MG63 (cell line): ENCODE data around the gene COPS3. TPM values are rescaled to one million over a fixed set of nuclear protein-coding genes. Genes with fewer than 3 reads are reported as not detected.

ENCODE experiments used
- DNase-seq: peaks from one replicate; pipeline ENCODE4 v3.0.0-alpha.2; 2020
- H3K27me3 ChIP-seq: fragments of 250-450 bp; sonication (Bioruptor Pico); 2 replicates; pipeline ENCODE4 v1.5.1; 2020; ENCODE audit warnings: mild to moderate bottlenecking, moderate library complexity
- H3K36me3 ChIP-seq: fragments of 250-450 bp; sonication (Bioruptor Pico); 2 replicates; pipeline ENCODE4 v1.5.1; 2020; ENCODE audit warnings: mild to moderate bottlenecking, moderate library complexity
- H3K4me3 ChIP-seq: fragments of 250-450 bp; sonication (Bioruptor Pico); 2 replicates; pipeline ENCODE4 v1.5.1; 2020; ENCODE audit warnings: mild to moderate bottlenecking, moderate library complexity
- H3K9me3 ChIP-seq: fragments of 250-450 bp; sonication (Bioruptor Pico); 2 replicates; pipeline ENCODE4 v1.5.1; 2020; ENCODE audit warnings: mild to moderate bottlenecking, moderate library complexity
- total RNA-seq: library from RNA; depleted of rRNA; stranded (reverse); fragments of >200 nt; shearing (Covaris generic); gene quantifications from 2 replicates; pipeline ENCODE4 v1.2.3, GENCODE V29; 2014; ENCODE audit warnings: low replicate concordance

Gene COPS3
- total RNA-seq, 1 experiment from 2014 or later, result 131 TPM

- no peaks in the 10 kb centered on the region for H3K36me3 ChIP-seq
- no peak overlapping the region for H3K4me3 ChIP-seq
- no peaks in the 10 kb centered on the region for H3K9me3 ChIP-seq
- no peak for DNase-seq
- H3K27me3 ChIP-seq, result no peaks in the 10 kb centered on the region
Measured at GRCh38 chr17:17214646-17215436, 66.2 kb downstream of the COPS3 start.

DNA sequence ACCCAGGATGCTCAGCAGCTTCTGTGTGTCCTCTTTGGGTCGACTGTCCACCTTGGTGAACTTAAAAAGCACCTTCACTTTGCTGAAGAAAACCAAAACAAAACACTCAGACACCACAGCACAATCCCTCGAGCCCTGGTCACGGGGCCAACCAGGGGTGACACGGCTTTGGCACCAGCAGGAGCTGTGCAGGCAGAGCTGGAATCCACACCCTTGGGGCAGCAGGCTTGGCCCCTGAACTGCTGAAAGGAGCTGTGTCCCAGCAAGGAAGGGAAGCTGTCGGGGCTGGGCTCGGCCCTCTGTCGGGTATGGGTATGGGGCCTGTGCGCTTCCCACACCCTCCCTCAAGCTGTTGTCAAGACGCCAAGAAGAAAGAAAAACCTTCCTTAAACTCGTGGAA lies 67.3 kb downstream of the COPS3 start:
- no peak for DNase-seq
- Histone ChIP-seq H3K4me3 (no peak overlapping the region), H3K36me3 (no peaks in the 10 kb centered on the region), H3K9me3 (no peaks in the 10 kb centered on the region), H3K27me3 (no peaks in the 10 kb centered on the region)

- DNase-seq, result no peak
- H3K4me3 ChIP-seq, result no peak overlapping the region
- H3K9me3 ChIP-seq, result no peaks in the 10 kb centered on the region
- no peaks in the 10 kb centered on the region for H3K27me3 ChIP-seq
- H3K36me3 ChIP-seq, result no peaks in the 10 kb centered on the region
Measured at GRCh38 chr17:17207998-17208397, 73.0 kb downstream of the COPS3 start.

DNA sequence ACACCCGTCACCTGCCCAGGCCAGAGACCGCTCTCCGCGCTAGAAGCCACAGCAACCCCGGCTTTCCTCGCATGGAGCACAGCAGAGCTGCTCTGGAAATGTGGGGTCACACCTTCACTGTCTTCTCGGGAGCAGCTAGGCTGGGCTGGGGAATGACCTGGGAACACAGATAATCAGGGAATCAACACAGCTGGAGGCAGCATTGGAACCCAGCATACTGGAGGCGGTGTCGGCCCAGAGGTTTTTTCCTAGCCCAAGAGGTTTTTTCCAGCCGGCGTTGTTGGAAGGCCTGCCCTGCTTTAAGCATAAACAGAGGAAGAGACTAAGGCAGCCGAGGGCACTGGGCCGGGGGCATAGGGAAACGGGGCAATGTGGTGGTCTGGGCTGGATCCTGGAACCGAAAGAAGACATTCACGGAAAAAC lies 74.1 kb downstream of the COPS3 start:
- H3K4me3 ChIP-seq, result no peak overlapping the region
- DNase-seq, result peak; percentile 10
- no peaks in the 10 kb centered on the region for H3K9me3 ChIP-seq
- H3K27me3 ChIP-seq, result no peaks in the 10 kb centered on the region
- H3K36me3 ChIP-seq, result peaks cover 4% of the 10 kb centered on the region

DNA sequence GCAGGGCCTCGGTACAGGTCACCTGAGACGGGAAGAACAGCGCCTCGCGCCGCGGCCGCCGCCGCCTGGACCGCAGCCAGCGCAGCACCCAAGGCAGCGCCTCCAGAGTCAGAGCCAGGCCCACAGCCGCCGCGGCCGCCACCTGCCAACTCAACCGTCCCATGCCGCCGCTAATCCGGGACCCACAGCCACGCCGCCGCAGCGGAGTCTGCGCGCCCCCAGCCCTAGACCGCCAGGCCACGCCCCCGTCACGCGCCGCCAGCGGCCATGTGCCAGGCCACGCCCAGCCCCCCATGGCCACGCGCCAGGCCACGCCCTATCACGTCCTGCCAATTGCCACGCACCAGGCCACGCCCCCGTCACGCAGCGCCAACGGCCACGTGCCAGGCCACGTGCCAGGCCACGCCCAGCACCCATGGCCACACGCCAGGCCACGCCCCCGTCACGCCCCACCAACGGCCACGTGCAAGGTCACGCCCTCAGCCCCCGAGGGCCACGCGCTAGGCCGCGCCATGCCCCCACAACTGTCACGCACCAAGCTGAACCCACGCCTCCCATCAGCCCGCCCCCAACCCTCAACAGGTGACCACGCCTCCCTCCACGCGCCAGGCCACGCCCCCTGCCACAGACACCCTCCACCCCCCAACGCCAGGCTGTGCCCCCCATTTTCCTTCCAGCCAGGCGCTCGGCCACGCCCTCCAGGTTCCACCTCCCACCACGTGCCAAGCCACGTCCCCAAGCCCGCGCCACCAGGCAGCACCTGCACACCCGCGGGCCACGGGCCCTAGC lies 74.7 kb downstream of the COPS3 start, which contains the start of gene PLD6:
PLD6 (minus strand) TSS at position 210 of the 789 bp plus-strand sequence; CDS start at position 163, 47 bp downstream.
- no peaks in the 10 kb centered on the region for H3K27me3 ChIP-seq
- peaks cover 5% of the 10 kb centered on the region for H3K36me3 ChIP-seq
- H3K4me3 ChIP-seq, result peak within 1 kb of the TSS; percentile 61
- H3K9me3 ChIP-seq, result no peaks in the 10 kb centered on the region
- peak; percentile 72 for DNase-seq

DNA sequence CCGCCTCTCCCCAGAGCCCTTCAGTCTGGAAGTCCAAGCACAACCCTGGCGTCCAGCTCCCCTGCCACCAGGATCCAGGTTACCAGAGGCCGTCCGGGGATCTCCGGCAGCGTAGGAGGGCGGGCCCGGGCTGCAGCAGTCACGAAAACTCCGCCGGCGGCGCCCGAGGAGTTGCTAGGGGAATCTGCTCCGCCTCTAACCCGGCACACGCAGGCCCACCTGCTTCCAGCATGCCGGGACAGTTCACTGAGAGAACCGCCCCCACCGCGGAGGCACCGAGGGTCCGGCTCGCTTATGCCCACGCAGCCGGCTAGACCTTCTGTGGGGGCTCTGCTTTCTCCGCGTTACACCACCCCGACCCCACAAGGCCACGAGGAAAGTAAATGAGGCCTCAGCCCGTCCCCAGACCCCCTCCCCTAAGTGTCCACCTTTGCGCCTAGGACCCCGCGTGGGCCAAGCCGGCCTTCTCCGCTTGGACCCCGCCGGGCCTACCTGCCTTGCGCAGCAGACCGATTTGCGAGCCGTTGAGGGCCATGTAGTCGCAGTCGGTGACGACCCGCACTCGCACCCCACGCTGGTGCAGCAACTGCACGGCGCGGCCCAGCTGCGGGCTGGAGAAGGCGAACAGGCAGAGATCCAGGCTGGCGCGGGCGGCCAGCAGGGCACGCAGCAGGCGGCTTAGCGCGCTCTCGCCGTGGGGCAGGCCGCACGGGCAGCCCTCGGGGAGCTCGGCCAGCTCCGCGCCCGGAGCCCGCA lies 75.5 kb downstream of the COPS3 start:
- H3K9me3 ChIP-seq, result no peaks in the 10 kb centered on the region
- H3K36me3 ChIP-seq, result peaks cover 9% of the 10 kb centered on the region
- no peaks in the 10 kb centered on the region for H3K27me3 ChIP-seq
- DNase-seq, result peak; percentile 64
- peak overlapping the region; percentile 61 for H3K4me3 ChIP-seq

DNA sequence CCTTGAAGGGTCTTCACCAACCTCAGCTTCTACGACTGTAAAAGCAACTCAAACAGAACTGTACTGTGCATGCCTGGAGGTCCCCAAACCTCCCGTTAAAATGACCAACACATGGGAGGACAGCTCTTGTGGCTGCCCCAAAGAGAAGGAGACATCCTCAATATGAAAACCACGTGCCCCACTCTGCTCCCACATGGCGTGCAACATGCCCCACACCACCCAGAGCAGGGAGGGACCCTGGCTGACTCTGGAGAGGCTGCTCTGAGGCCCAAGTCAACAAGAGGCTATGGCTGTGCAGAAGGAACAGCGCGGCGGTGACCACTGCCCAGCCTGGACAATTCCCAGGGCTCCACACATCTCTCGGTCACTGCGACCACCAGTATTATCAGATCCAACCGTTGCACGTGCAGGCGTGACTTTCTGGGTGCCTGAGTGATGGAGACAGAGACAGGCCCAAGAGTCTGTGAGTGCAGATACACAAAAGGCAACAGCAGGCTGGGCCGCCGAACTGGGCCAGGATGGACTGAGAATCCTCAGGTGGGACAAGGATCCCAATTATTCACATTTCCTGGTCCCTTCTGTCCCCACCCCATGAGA lies 76.3 kb downstream of the COPS3 start:
- no peaks in the 10 kb centered on the region for H3K9me3 ChIP-seq
- peaks cover 9% of the 10 kb centered on the region for H3K36me3 ChIP-seq
- peak overlapping the region; percentile 61 for H3K4me3 ChIP-seq
- no peaks in the 10 kb centered on the region for H3K27me3 ChIP-seq
- no peak for DNase-seq

DNA sequence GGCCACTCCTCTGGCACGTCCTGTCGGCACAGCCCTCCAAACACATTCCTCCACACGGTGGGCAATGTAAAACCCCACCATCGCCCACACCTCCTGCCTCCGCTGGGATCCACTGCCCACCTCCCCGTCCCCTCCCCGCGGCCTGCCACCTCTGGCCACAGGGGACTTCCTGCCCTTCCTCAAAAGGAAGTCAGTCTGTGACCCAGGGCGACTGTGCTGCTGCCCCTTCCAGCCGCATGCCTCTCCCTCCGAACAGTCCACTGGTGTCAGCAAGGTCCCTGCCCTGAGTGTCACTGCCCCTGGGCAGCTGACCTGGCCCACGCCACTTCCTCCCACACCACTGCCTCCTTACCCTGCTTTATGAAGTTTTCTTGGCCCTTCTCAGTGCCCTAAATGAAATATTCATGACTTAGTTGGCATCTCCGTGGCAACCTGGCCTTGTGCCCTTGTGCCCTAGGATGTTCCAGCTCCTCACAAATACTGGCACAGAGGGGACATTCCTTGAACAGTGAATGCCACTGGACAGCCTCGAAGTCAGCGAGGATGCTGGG lies 76.9 kb downstream of the COPS3 start:
- DNase-seq, result peak; percentile 43
- no peaks in the 10 kb centered on the region for H3K9me3 ChIP-seq
- peaks cover 9% of the 10 kb centered on the region for H3K36me3 ChIP-seq
- no peaks in the 10 kb centered on the region for H3K27me3 ChIP-seq
- peak overlapping the region; percentile 61 for H3K4me3 ChIP-seq

GRCh38 chr17:17203173-17203730 lies 77.8 kb downstream of the COPS3 start:
- Histone ChIP-seq H3K9me3 (no peaks in the 10 kb centered on the region), H3K27me3 (no peaks in the 10 kb centered on the region)
- DNase-seq, result no peak

DNA sequence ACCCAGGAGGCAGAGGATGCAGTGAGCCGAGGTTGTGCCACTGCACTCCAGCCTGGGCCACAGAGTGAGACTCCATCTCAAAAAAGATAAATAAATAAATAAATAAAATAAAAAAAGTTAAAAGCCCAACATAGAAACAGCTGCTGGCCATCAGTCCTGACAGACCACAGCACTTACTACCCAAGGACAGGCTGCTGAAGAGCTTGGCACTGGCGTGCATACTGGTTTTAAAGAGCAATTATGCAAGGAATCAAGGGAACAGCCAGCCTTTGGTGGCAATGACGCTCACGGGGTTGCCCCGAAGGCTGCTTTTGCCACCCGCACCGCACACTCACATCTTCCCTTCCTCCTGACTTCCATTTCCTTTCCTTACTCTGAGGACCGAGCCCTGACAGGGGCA lies 79.1 kb downstream of the COPS3 start:
- Histone ChIP-seq H3K9me3 (no peaks in the 10 kb centered on the region), H3K4me3 (no peak overlapping the region), H3K27me3 (no peaks in the 10 kb centered on the region), H3K36me3 (peaks cover 9% of the 10 kb centered on the region)
- DNase-seq, result no peak

More at GRCh38 chr17:17203173-17203730, 77.8 kb downstream of the COPS3 start:
- H3K36me3 ChIP-seq, result peaks cover 9% of the 10 kb centered on the region
- no peak overlapping the region for H3K4me3 ChIP-seq

GRCh38 chr17:17201271-17201670 lies 79.8 kb downstream of the COPS3 start:
- Histone ChIP-seq H3K9me3 (no peaks in the 10 kb centered on the region), H3K36me3 (peaks cover 9% of the 10 kb centered on the region), H3K4me3 (no peak overlapping the region), H3K27me3 (no peaks in the 10 kb centered on the region)
- no peak for DNase-seq

GRCh38 chr17:17200831-17201230 lies 80.2 kb downstream of the COPS3 start:
- H3K4me3 ChIP-seq, result no peak overlapping the region
- H3K27me3 ChIP-seq, result no peaks in the 10 kb centered on the region
- H3K9me3 ChIP-seq, result no peaks in the 10 kb centered on the region
- DNase-seq, result no peak
- H3K36me3 ChIP-seq, result peaks cover 9% of the 10 kb centered on the region

DNA sequence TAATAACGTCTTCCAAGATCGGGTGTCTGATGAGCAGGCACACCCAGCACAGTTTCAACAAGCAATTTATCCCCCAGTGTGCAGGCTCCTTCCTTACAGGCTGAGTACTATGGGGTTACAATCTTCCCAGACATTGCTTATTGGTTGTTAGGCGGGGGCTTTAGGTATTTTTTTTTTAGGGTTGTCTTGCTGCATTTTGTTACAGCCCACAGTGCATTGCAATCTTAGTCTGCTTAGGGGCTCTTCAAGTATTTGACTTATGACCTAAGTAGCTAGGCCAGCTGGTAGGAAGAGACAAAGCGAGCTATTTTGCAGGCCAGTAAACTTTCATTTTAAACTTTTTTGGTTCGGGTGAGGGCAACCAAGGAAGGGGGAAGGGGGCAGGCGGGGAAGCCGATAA lies 80.7 kb downstream of the COPS3 start:
- DNase-seq, result no peak
- Histone ChIP-seq H3K9me3 (no peaks in the 10 kb centered on the region), H3K4me3 (no peak overlapping the region), H3K36me3 (peaks cover 9% of the 10 kb centered on the region), H3K27me3 (no peaks in the 10 kb centered on the region)

DNA sequence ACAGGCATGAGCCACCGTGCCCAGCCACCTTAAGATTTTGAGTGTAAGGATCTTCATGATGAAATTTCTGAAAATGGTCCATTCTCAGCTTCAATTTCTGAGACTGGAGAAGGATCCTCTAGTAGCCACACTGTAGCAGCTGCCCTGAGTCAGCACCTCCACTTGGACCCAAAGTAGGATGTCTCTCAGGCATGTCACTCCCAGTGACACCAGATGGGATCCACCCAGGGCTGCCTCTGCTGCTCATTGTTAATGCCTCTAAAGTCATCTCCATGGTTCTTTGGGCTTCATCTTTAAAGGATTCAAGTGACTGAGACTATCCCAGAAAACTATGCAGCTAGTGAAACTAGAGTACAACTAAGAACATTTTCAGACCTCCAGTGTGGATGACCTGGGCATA lies 82.8 kb downstream of the COPS3 start:
- no peak overlapping the region for H3K4me3 ChIP-seq
- no peak for DNase-seq
- no peaks in the 10 kb centered on the region for H3K9me3 ChIP-seq
- H3K27me3 ChIP-seq, result no peaks in the 10 kb centered on the region
- H3K36me3 ChIP-seq, result peaks cover 9% of the 10 kb centered on the region

DNA sequence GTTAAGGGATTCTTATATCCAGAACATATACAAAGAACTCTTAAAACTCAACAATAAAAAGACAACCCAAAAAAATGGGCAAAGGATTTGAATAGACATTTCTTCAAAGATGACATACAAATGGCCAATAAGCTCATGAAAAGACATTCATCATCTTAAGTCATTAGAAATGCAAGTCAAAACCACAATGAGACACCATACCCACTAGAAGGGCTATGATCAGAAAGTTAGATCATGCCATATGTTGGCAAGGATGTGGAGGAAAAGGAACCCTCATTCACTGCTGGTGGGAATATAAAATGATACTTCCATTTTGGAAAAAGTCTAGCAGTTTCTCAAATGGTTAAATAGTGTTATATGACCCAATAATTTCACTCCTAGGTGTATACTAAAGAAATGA lies 84.3 kb downstream of the COPS3 start:
- peaks cover 6% of the 10 kb centered on the region for H3K36me3 ChIP-seq
- no peak overlapping the region for H3K4me3 ChIP-seq
- DNase-seq, result no peak
- no peaks in the 10 kb centered on the region for H3K9me3 ChIP-seq
- H3K27me3 ChIP-seq, result no peaks in the 10 kb centered on the region
